A549 treated with AZD2906 at 1 μM for 4 hours (cell line): ENCODE results near the gene PJA2. TPM values are rescaled to one million over a fixed set of nuclear protein-coding genes. Genes with fewer than 3 reads are reported as not detected.

Experiments used
- total RNA-seq: library from RNA; stranded (reverse); fragments of 200-300 nt; extraction: Qiagen RNA extraction; gene quantifications from 5 replicates; pipeline ENCODE4 v1.2.3, GENCODE V29; 2022

Gene PJA2, protein sequence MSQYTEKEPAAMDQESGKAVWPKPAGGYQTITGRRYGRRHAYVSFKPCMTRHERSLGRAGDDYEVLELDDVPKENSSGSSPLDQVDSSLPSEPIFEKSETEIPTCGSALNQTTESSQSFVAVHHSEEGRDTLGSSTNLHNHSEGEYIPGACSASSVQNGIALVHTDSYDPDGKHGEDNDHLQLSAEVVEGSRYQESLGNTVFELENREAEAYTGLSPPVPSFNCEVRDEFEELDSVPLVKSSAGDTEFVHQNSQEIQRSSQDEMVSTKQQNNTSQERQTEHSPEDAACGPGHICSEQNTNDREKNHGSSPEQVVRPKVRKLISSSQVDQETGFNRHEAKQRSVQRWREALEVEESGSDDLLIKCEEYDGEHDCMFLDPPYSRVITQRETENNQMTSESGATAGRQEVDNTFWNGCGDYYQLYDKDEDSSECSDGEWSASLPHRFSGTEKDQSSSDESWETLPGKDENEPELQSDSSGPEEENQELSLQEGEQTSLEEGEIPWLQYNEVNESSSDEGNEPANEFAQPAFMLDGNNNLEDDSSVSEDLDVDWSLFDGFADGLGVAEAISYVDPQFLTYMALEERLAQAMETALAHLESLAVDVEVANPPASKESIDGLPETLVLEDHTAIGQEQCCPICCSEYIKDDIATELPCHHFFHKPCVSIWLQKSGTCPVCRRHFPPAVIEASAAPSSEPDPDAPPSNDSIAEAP
- total RNA-seq: 13.9 to 22.7 TPM (median 18.1 TPM) in 5 replicates

DNA sequence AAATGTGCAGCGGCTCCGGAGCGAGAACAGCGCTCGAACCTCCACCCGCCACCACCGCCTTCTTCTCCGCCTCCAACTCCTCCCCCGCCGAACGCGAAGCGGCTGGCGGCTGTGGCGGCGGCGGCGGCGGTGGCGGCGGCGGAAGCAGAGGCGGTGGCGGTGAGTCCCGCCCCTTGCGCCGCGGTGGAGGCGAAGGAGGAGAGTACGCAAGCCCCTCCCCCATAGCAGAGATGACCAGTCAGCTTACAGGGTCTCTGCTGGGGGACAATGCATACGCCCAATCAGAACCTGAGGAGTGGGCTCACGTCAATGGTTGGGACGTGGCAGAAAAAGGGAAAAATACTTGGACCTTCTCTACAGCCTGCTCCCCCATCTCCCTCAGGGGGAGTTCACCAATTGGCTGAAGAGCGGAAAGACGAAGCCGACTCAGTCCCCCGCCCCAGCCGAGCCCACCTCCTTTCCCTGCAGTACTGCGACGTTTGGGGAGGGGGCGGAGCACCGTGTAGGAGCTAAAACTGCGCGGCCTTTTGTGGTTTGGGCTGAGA is at the start of gene PJA2:
Gene PJA2, minus strand, starts transcription at position 131 of the 545 bp plus-strand sequence. CDS start 26,541 bp downstream, outside the sequence.

